Liver (tissue), 9 donors: ENCODE data around the gene UBR1. TPM values are rescaled to one million over a fixed set of nuclear protein-coding genes. Genes with fewer than 3 reads are reported as not detected.

Experiments
- DNase-seq: peaks from one replicate; pipeline ENCODE4 v3.0.0-alpha.2; 2017; ENCODE audit warnings: low spot score
- H3K27ac ChIP-seq, 2 donors: one replicate each; pipeline ENCODE4 v1.7.0; 2013; ENCODE audit warnings: inconsistent platforms in 2 of 2, low read length in 2 of 2, control low read depth in 1 of 2, low read depth in 1 of 2, mild to moderate bottlenecking in 1 of 2
- H3K27me3 ChIP-seq, 4 donors: one replicate each; pipeline versions ENCODE4 v1.6.1 to v1.7.0; 2013; ENCODE audit warnings: low read length in 3 of 4, inconsistent platforms in 1 of 4, mild to moderate bottlenecking in 1 of 4, moderate library complexity in 1 of 4; ENCODE audit not compliant: control insufficient read depth in 4 of 4, insufficient read depth in 4 of 4
- H3K36me3 ChIP-seq, 4 donors: one replicate each; pipeline versions ENCODE4 v1.6.1 to v1.7.0; 2013; ENCODE audit warnings: low read length in 3 of 4, mild to moderate bottlenecking in 3 of 4, low read depth in 1 of 4, moderate library complexity in 1 of 4; ENCODE audit not compliant: control insufficient read depth in 4 of 4, insufficient read depth in 3 of 4
- H3K4me1 ChIP-seq, 4 donors: one replicate each; pipeline versions ENCODE4 v1.6.1 to v1.7.0; 2013; ENCODE audit warnings: low read length in 3 of 4, mild to moderate bottlenecking in 3 of 4, moderate library complexity in 1 of 4; ENCODE audit not compliant: control insufficient read depth in 4 of 4, insufficient read depth in 4 of 4
- H3K4me3 ChIP-seq, 3 donors: one replicate each; pipeline versions ENCODE4 v1.6.1 to v1.7.0; 2013; ENCODE audit warnings: low read length in 3 of 3, control low read depth in 1 of 3, low read depth in 1 of 3, mild to moderate bottlenecking in 1 of 3
- H3K9ac ChIP-seq, 2 donors: one replicate each; pipeline ENCODE4 v1.7.0; 2013; ENCODE audit warnings: low read length in 2 of 2, mild to moderate bottlenecking in 2 of 2, moderate library complexity in 2 of 2, control low read depth in 1 of 2, low read depth in 1 of 2
- H3K9me3 ChIP-seq, 4 donors: one replicate each; pipeline versions ENCODE4 v1.6.1 to v1.7.0; 2013; ENCODE audit warnings: low read length in 3 of 4; ENCODE audit not compliant: control insufficient read depth in 4 of 4
- EGR1 ChIP-seq, 2 donors: IDR thresholded peaks; 2 replicates each; pipeline ENCODE4 v1.6.1; 2016 to 2018; ENCODE audit warnings: antibody characterized with exemption in 2 of 2, low read depth in 2 of 2
- FOXA1 ChIP-seq: IDR thresholded peaks from 2 replicates; pipeline ENCODE4 v1.6.1; 2016; ENCODE audit warnings: antibody characterized with exemption
- FOXA2 ChIP-seq: IDR thresholded peaks from 2 replicates; pipeline ENCODE4 v1.6.1; 2016; ENCODE audit warnings: antibody characterized with exemption
- GABPA ChIP-seq, 2 donors: IDR thresholded peaks in 1 of 2; conservative IDR thresholded peaks in 1 of 2; 2 replicates each; pipeline ENCODE4 v1.6.1; 2016; ENCODE audit warnings: antibody characterized with exemption in 2 of 2, mild to moderate bottlenecking in 1 of 2, moderate library complexity in 1 of 2
- HNF4G ChIP-seq: IDR thresholded peaks from 2 replicates; pipeline ENCODE4 v1.6.1; 2016; ENCODE audit warnings: antibody characterized with exemption
- NR2F2 ChIP-seq: IDR thresholded peaks from 2 replicates; pipeline ENCODE4 v1.6.1; 2016; ENCODE audit warnings: antibody characterized with exemption
- RAD21 ChIP-seq, 2 donors: IDR thresholded peaks; 2 replicates each; pipeline ENCODE4 v1.6.1; 2016; ENCODE audit warnings: antibody characterized with exemption in 2 of 2, mild to moderate bottlenecking in 2 of 2
- RXRA ChIP-seq, 2 donors: IDR thresholded peaks; 2 replicates each; pipeline ENCODE4 v1.6.1; 2017 to 2018; ENCODE audit warnings: antibody characterized with exemption in 2 of 2, mild to moderate bottlenecking in 1 of 2
- SP1 ChIP-seq: IDR thresholded peaks from 2 replicates; pipeline ENCODE4 v1.6.1; 2018; ENCODE audit warnings: antibody characterized with exemption, mild to moderate bottlenecking
- TAF1 ChIP-seq: conservative IDR thresholded peaks from 2 replicates; pipeline ENCODE4 v1.6.1; 2016; ENCODE audit warnings: antibody characterized with exemption, mild to moderate bottlenecking
- YY1 ChIP-seq: IDR thresholded peaks from 2 replicates; pipeline ENCODE4 v1.6.1; 2016; ENCODE audit warnings: antibody characterized with exemption, mild to moderate bottlenecking
- WGBS: extraction: QIAGEN DNeasy Blood & Tissue Kit; methylation state at CpG from one replicate; pipeline ENCODE4 v1.1.7; 2013; 5-methylcytosine and 5-hydroxymethylcytosine counted together
- polyA plus RNA-seq, 2 donors: library from polyadenylated mRNA; stranded (reverse) in 1 of 2; unstranded in 1 of 2; fragments of 200-250 nt in 1 of 2; fragments of >200 nt in 1 of 2; fragmentation: Nextera tagmentation in 1 of 2; extraction: Ambion mirVana in 1 of 2; gene quantifications; one replicate each; pipeline versions ENCODE4 v1.2.1 to v1.2.3, GENCODE V29; 2013 to 2015
- total RNA-seq, 2 donors: library from RNA; depleted of rRNA; stranded (reverse); fragments of >200 nt; gene quantifications; one replicate each; pipeline ENCODE4 v1.2.3, GENCODE V29; 2014
- TF ChIP-seq, protein P1 (sequence below): fragments of 150-350 bp; IDR thresholded peaks from 2 replicates; pipeline ENCODE4 v1.5.1; 2017; ENCODE audit warnings: improper control_type of control experiment, low read depth, low read length; ENCODE audit not compliant: missing input control
- TF ChIP-seq, protein P2 (sequence below): IDR thresholded peaks from 2 replicates; pipeline ENCODE4 v1.6.1; 2016; ENCODE audit warnings: antibody characterized with exemption
- TF ChIP-seq, protein P3 (sequence below): IDR thresholded peaks from 2 replicates; pipeline ENCODE4 v1.6.1; 2016; ENCODE audit warnings: antibody characterized with exemption
- donor health status: healthy.
- donor health status: healthy.
- donor health status: healthy.
- donor health status: healthy.
- donor health status: healthy.

Gene UBR1
- total and polyA plus RNA-seq, 4 donors = 3.7 to 25.3 (median 10.9) TPM

DNA sequence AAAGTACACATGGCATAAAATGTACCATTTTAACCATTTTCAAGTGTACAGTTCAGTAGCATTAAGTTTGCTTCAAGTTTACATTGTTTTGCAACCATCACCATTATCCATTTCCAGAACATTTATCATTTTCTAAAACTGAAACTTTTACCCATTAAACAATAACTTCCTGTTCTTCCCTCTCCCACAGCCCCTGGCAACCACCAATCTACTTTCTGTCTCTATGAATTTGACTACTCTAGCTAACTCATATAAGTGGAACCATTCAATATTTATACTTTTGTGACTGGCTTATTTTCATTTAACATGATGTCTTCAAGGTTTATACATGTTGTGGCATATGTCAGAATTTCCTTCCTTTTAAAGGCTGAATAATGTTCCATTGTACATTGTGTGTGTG lies 47.4 kb upstream of the UBR1 start:
- H3K27ac ChIP-seq = no peak overlapping the region
- H3K9me3 ChIP-seq = no peaks in the 10 kb centered on the region
- H3K4me3 ChIP-seq = no peak overlapping the region
- no peak overlapping the region for H3K9ac ChIP-seq
- no peaks in the 10 kb centered on the region for H3K27me3 ChIP-seq
- no peak for DNase-seq
- peaks cover 3 to 45% (median 25%) of the 10 kb centered on the region in 4 donors for H3K36me3 ChIP-seq
- no peaks in the 10 kb centered on the region for H3K4me1 ChIP-seq
- TF ChIP-seq, protein P1, sequence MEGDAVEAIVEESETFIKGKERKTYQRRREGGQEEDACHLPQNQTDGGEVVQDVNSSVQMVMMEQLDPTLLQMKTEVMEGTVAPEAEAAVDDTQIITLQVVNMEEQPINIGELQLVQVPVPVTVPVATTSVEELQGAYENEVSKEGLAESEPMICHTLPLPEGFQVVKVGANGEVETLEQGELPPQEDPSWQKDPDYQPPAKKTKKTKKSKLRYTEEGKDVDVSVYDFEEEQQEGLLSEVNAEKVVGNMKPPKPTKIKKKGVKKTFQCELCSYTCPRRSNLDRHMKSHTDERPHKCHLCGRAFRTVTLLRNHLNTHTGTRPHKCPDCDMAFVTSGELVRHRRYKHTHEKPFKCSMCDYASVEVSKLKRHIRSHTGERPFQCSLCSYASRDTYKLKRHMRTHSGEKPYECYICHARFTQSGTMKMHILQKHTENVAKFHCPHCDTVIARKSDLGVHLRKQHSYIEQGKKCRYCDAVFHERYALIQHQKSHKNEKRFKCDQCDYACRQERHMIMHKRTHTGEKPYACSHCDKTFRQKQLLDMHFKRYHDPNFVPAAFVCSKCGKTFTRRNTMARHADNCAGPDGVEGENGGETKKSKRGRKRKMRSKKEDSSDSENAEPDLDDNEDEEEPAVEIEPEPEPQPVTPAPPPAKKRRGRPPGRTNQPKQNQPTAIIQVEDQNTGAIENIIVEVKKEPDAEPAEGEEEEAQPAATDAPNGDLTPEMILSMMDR = no peak

DNA sequence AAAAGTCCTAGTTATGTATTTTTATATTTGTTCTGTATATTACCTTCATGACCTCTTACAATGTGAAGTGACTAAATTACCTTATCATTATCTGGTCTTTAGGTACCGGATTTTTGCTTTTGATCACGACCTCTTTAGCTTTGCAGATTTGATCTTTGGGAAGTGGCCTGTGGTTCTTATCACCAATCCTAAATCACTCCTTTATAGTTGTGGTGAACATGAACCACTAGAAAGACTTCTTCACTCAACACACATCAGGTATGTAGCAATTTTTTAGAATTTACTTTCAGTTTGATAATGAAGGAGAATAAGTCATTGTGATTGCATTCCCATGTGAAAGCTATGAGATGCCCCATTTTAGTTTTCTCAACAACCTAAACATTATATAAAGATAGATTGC lies 45.9 kb upstream of the UBR1 start:
- DNase-seq = no peak
- Histone ChIP-seq H3K36me3 (peaks cover 3 to 47% (median 27%) of the 10 kb centered on the region in 4 donors), H3K4me3 (no peak overlapping the region), H3K9me3 (no peaks in the 10 kb centered on the region), H3K27ac (no peak overlapping the region), H3K9ac (no peak overlapping the region), H3K27me3 (no peaks in the 10 kb centered on the region), H3K4me1 (no peaks in the 10 kb centered on the region)
- WGBS = 90% methylated on average over 2 of the region's 2 CpGs
- TF ChIP-seq RXRA (IDR thresholded peaks at IDR 0.05) = no peak
- TF ChIP-seq FOXA2 = no peak
- no peak for TF ChIP-seq RAD21 (IDR thresholded peaks at IDR 0.05)
- TF ChIP-seq YY1 = no peak
- TF ChIP-seq, protein P1 = no peak
- no peak for TF ChIP-seq NR2F2
- TF ChIP-seq, protein P2, sequence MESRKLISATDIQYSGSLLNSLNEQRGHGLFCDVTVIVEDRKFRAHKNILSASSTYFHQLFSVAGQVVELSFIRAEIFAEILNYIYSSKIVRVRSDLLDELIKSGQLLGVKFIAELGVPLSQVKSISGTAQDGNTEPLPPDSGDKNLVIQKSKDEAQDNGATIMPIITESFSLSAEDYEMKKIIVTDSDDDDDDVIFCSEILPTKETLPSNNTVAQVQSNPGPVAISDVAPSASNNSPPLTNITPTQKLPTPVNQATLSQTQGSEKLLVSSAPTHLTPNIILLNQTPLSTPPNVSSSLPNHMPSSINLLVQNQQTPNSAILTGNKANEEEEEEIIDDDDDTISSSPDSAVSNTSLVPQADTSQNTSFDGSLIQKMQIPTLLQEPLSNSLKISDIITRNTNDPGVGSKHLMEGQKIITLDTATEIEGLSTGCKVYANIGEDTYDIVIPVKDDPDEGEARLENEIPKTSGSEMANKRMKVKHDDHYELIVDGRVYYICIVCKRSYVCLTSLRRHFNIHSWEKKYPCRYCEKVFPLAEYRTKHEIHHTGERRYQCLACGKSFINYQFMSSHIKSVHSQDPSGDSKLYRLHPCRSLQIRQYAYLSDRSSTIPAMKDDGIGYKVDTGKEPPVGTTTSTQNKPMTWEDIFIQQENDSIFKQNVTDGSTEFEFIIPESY = no peak
- no peak for TF ChIP-seq EGR1 (IDR thresholded peaks at IDR 0.05; ENCODE audit: low read depth in 2 of 2)
- no peak for TF ChIP-seq HNF4G
- no peak for TF ChIP-seq FOXA1
- no peak for TF ChIP-seq TAF1
- no peak for TF ChIP-seq SP1
- TF ChIP-seq, protein P3, sequence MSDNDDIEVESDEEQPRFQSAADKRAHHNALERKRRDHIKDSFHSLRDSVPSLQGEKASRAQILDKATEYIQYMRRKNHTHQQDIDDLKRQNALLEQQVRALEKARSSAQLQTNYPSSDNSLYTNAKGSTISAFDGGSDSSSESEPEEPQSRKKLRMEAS = no peak
- no peak for TF ChIP-seq GABPA (IDR thresholded peaks at IDR 0.05 in 1 of 2, conservative IDR thresholded peaks at IDR 0.05 in 1 of 2)
